MM.1S (cell line): ENCODE data around the gene LACRT.

Experiments used
- CTCF ChIP-seq: fragments of 300-600 bp; sonication (generic); IDR thresholded peaks from 2 replicates; pipeline ENCODE4 v1.5.1; 2016; ENCODE audit warnings: antibody characterized with exemption, low read length, mixed read lengths
- EZH2 ChIP-seq: fragments of 300-600 bp; sonication (generic); optimal IDR thresholded peaks from 2 replicates; pipeline ENCODE3; 2017; ENCODE audit warnings: low read depth, mild to moderate bottlenecking, antibody characterized with exemption, low read length, mixed read lengths
- EZH2phosphoT487 ChIP-seq: fragments of 300-600 bp; sonication (generic); IDR thresholded peaks from 2 replicates; pipeline ENCODE4 v1.6.1; 2018; ENCODE audit warnings: antibody characterized with exemption, low read length

- TF ChIP-seq CTCF (no peak), EZH2 (no peak), EZH2phosphoT487 (no peak)
These were observed 25.7 kb upstream of the LACRT start for GRCh38 chr12:54660320-54660962.
